Testis (tissue), 3 donors: Measurements from ENCODE around the gene IMP3. TPM values are rescaled to one million over a fixed set of nuclear protein-coding genes. Genes with fewer than 3 reads are reported as not detected.
A peak's percentile ranks its signal among the peaks of the same experiment; 100 is the strongest.

Experiments
- DNase-seq: peaks from one replicate; pipeline ENCODE4 v3.0.0-alpha.2; 2019
- H3K27ac ChIP-seq, 2 donors: fragments of 200-600 bp; sonication (generic); one replicate each; pipeline ENCODE4 v1.5.1; 2019
- H3K27me3 ChIP-seq: fragments of 200-600 bp; sonication (generic); one replicate; pipeline ENCODE4 v1.5.1; 2019
- H3K36me3 ChIP-seq: fragments of 200-600 bp; sonication (generic); one replicate; pipeline ENCODE4 v1.5.1; 2017; ENCODE audit warnings: low read depth; ENCODE audit errors: missing control alignments
- H3K4me1 ChIP-seq: fragments of 200-600 bp; sonication (generic); one replicate; pipeline ENCODE4 v1.5.1; 2019
- H3K4me3 ChIP-seq, 2 donors: fragments of 200-600 bp; sonication (generic); one replicate each; pipeline ENCODE4 v1.5.1; 2017 to 2019
- H3K9me3 ChIP-seq: fragments of 200-600 bp; sonication (generic); one replicate; pipeline ENCODE4 v1.5.1; 2017
- POLR2A ChIP-seq: fragments of 450-650 bp; IDR thresholded peaks from one replicate; pipeline ENCODE4 v1.6.1; 2017; ENCODE audit warnings: antibody characterized with exemption, mild to moderate bottlenecking, moderate library complexity
- WGBS, 2 donors: methylation state at CpG; one replicate each; pipeline ENCODE4 v1.1.5; 2018; 5-methylcytosine and 5-hydroxymethylcytosine counted together
- intact Hi-C: fragments of 100-400 bp; cut with DNase I; formaldehyde crosslinking; loops from one replicate; pipeline ENCODE4 v1.15.1; 2023; ENCODE audit warnings: low total_unique reads
- polyA plus RNA-seq: library from polyadenylated mRNA; stranded (reverse); fragments of 350-450 nt; fragmentation: Illumina TruSeq; extraction: RNeasy Lipid Tissue Mini Kit (QIAGEN cat#74804); gene quantifications from one replicate; pipeline ENCODE4 v1.2.3, GENCODE V29; 2014; ENCODE audit warnings: low read depth, low replicate concordance; ENCODE audit not compliant: insufficient read depth
- total RNA-seq, 2 donors: library from RNA; depleted of rRNA; stranded (reverse); fragments of >200 nt; gene quantifications; one replicate each; pipeline ENCODE4 v1.2.3, GENCODE V29; 2016
- TF ChIP-seq, protein P1 (sequence below), 3 experiments: fragments of 450-650 bp in 2 of 3; fragments of 200-600 bp in 1 of 3; sonication (generic) in 1 of 3; IDR thresholded peaks; one replicate each; pipeline ENCODE4 v1.5.1; 2016 to 2019; ENCODE audit warnings: antibody characterized with exemption in 3 of 3, mild to moderate bottlenecking in 2 of 3, moderate library complexity in 1 of 3

Gene IMP3
- total and polyA plus RNA-seq, 3 donors from 2014 or later, result 32.6 to 111 (median 87.5) TPM

- 59 to 60% methylated on average over 10 of the region's 10 CpGs for WGBS, 2 donors
- peaks cover 27% of the 10 kb centered on the region for H3K4me1 ChIP-seq
Measured at GRCh38 chr15:75673426-75674235, 33.6 kb upstream of the IMP3 start.

GRCh38 chr15:75672646-75673425 lies 32.8 kb upstream of the IMP3 start:
- Histone ChIP-seq H3K9me3 (no peaks in the 10 kb centered on the region), H3K27ac (peak overlapping the region in 1 of 2 donors; percentile 75), H3K4me3 (no peak overlapping the region), H3K27me3 (no peaks in the 10 kb centered on the region), H3K36me3 (no peaks in the 10 kb centered on the region), H3K4me1 (peaks cover 27% of the 10 kb centered on the region)
- DNase-seq, result peak; percentile 32
- intact Hi-C loops, result no loop called here
- TF ChIP-seq POLR2A, result no peak
- TF ChIP-seq, protein P1, sequence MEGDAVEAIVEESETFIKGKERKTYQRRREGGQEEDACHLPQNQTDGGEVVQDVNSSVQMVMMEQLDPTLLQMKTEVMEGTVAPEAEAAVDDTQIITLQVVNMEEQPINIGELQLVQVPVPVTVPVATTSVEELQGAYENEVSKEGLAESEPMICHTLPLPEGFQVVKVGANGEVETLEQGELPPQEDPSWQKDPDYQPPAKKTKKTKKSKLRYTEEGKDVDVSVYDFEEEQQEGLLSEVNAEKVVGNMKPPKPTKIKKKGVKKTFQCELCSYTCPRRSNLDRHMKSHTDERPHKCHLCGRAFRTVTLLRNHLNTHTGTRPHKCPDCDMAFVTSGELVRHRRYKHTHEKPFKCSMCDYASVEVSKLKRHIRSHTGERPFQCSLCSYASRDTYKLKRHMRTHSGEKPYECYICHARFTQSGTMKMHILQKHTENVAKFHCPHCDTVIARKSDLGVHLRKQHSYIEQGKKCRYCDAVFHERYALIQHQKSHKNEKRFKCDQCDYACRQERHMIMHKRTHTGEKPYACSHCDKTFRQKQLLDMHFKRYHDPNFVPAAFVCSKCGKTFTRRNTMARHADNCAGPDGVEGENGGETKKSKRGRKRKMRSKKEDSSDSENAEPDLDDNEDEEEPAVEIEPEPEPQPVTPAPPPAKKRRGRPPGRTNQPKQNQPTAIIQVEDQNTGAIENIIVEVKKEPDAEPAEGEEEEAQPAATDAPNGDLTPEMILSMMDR (IDR thresholded peaks at IDR 0.05), result no peak
- 44 to 48% methylated on average over 12 to 14 of the region's 14 CpGs for WGBS, 2 donors

More at GRCh38 chr15:75673426-75674235, 33.6 kb upstream of the IMP3 start:
- peak overlapping the region in 1 of 2 donors; percentile 75 for H3K27ac ChIP-seq
- H3K36me3 ChIP-seq, result no peaks in the 10 kb centered on the region
- no peak for TF ChIP-seq POLR2A
- TF ChIP-seq, protein P1 (IDR thresholded peaks at IDR 0.05), result no peak
- peak; percentile 83 for DNase-seq
- no peaks in the 10 kb centered on the region for H3K27me3 ChIP-seq
- H3K4me3 ChIP-seq, result no peak overlapping the region
- H3K9me3 ChIP-seq, result no peaks in the 10 kb centered on the region
- intact Hi-C loops, result no loop called here

- H3K27ac ChIP-seq, result no peak overlapping the region
- no peaks in the 10 kb centered on the region for H3K36me3 ChIP-seq
- H3K4me3 ChIP-seq, result no peak overlapping the region
- H3K27me3 ChIP-seq, result no peaks in the 10 kb centered on the region
- peaks cover 27% of the 10 kb centered on the region for H3K4me1 ChIP-seq
- WGBS, 2 donors, result 73 to 89% methylated on average over 9 to 11 of the region's 11 CpGs
- no peaks in the 10 kb centered on the region for H3K9me3 ChIP-seq
- TF ChIP-seq POLR2A, result no peak
- TF ChIP-seq, protein P1 (IDR thresholded peaks at IDR 0.05), result no peak
- DNase-seq, result no peak
- intact Hi-C loops, result no loop called here
Measured at GRCh38 chr15:75671730-75672602, 31.9 kb upstream of the IMP3 start.

DNA sequence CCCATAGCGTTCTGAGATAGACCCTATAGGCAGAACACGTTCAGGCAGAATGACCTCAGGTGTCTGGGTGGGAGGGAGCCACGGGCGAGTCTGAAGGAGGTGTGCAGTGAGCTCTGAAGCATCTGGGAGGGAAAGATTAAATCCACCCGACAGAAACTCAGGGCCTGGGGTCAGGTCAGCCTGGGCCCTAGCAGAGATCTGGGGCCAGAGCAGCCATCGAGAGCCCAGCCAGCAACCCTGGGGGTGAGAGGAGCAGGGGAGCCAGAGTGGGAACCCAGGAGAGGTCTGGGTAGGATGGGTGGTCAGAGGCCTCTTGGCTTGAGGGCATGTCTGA lies 29.8 kb upstream of the IMP3 start:
- Histone ChIP-seq H3K9me3 (no peaks in the 10 kb centered on the region), H3K4me1 (peaks cover 19% of the 10 kb centered on the region), H3K36me3 (no peaks in the 10 kb centered on the region), H3K4me3 (no peak overlapping the region), H3K27ac (no peak overlapping the region), H3K27me3 (no peaks in the 10 kb centered on the region)
- intact Hi-C loops, result no loop called here
- no peak for DNase-seq
- WGBS, 2 donors, result 63 to 65% methylated on average over 4 to 6 of the region's 6 CpGs
- TF ChIP-seq, protein P1 (IDR thresholded peaks at IDR 0.05), result no peak
- TF ChIP-seq POLR2A, result no peak
